Progenitor cell of endocrine pancreas (in vitro differentiated cells): Measurements from ENCODE around the gene CAMKV. TPM values are rescaled to one million over a fixed set of nuclear protein-coding genes. Genes with fewer than 3 reads are reported as not detected.

Source experiments
- DNase-seq: peaks from one replicate; pipeline ENCODE4 v3.0.0; 2021; ENCODE audit warnings: low spot score; ENCODE audit not compliant: unreplicated experiment
- H3K27ac Mint-ChIP-seq: 2 replicates; pipeline ENCODE4 v1.8.0; 2021; ENCODE audit warnings: mild to moderate bottlenecking, moderate library complexity, mixed read lengths
- H3K27me3 Mint-ChIP-seq: 2 replicates; pipeline ENCODE4 v1.8.0; 2021; ENCODE audit warnings: mixed read lengths
- H3K36me3 Mint-ChIP-seq: 2 replicates; pipeline ENCODE4 v1.8.0; 2022; ENCODE audit warnings: mixed read lengths; ENCODE audit not compliant: insufficient read depth
- H3K4me1 Mint-ChIP-seq: 2 replicates; pipeline ENCODE4 v1.8.0; 2021; ENCODE audit warnings: low read depth, mixed read lengths
- H3K4me3 Mint-ChIP-seq: 2 replicates; pipeline ENCODE4 v1.8.0; 2021; ENCODE audit warnings: low read depth, mild to moderate bottlenecking, moderate library complexity, mixed read lengths
- H3K9me3 Mint-ChIP-seq: 2 replicates; pipeline ENCODE4 v1.8.0; 2021; ENCODE audit warnings: low read depth, mixed read lengths
- CTCF ChIP-seq: fragments of 200-600 bp; sonication (generic); IDR thresholded peaks from one replicate; pipeline ENCODE4 v1.5.0; 2021; ENCODE audit warnings: antibody characterized with exemption, mild to moderate bottlenecking; ENCODE audit not compliant: unreplicated experiment
- total RNA-seq: library from RNA; stranded (reverse); gene quantifications from 2 replicates; pipeline ENCODE4 v1.2.1, GENCODE V29; 2021

Gene CAMKV
- total RNA-seq, 1 donor from 2014 or later = 2.1 TPM

GRCh38 chr3:49886922-49887265 is 17.2 kb upstream of the CAMKV start:
- no peak for DNase-seq
- Mint-ChIP-seq H3K9me3 (no peaks in the 10 kb centered on the region), H3K27me3 (no peaks in the 10 kb centered on the region), H3K4me1 (no peaks in the 10 kb centered on the region), H3K27ac (no peak overlapping the region), H3K4me3 (no peak overlapping the region), H3K36me3 (no peaks in the 10 kb centered on the region)
- TF ChIP-seq CTCF = no peak

GRCh38 chr3:49883998-49884397 is 14.3 kb upstream of the CAMKV start:
- no peaks in the 10 kb centered on the region for H3K27me3 Mint-ChIP-seq
- H3K4me1 Mint-ChIP-seq = peaks cover 4% of the 10 kb centered on the region
- no peak overlapping the region for H3K27ac Mint-ChIP-seq
- no peaks in the 10 kb centered on the region for H3K9me3 Mint-ChIP-seq
- no peak for TF ChIP-seq CTCF
- DNase-seq = no peak
- no peak overlapping the region for H3K4me3 Mint-ChIP-seq
- no peaks in the 10 kb centered on the region for H3K36me3 Mint-ChIP-seq

GRCh38 chr3:49882166-49882565 is 12.5 kb upstream of the CAMKV start:
- H3K4me3 Mint-ChIP-seq = no peak overlapping the region
- TF ChIP-seq CTCF = no peak
- no peaks in the 10 kb centered on the region for H3K9me3 Mint-ChIP-seq
- H3K36me3 Mint-ChIP-seq = no peaks in the 10 kb centered on the region
- no peak for DNase-seq
- H3K27me3 Mint-ChIP-seq = no peaks in the 10 kb centered on the region
- no peak overlapping the region for H3K27ac Mint-ChIP-seq
- H3K4me1 Mint-ChIP-seq = peaks cover 4% of the 10 kb centered on the region

GRCh38 chr3:49880581-49881315 is 11.0 kb upstream of the CAMKV start:
- DNase-seq = no peak
- Mint-ChIP-seq H3K27me3 (peaks cover 3% of the 10 kb centered on the region), H3K27ac (no peak overlapping the region), H3K9me3 (no peaks in the 10 kb centered on the region), H3K4me1 (peaks cover 4% of the 10 kb centered on the region), H3K36me3 (no peaks in the 10 kb centered on the region), H3K4me3 (no peak overlapping the region)
- TF ChIP-seq CTCF = no peak

- H3K9me3 Mint-ChIP-seq = no peaks in the 10 kb centered on the region
- H3K27me3 Mint-ChIP-seq = peaks cover 3% of the 10 kb centered on the region
- DNase-seq = no peak
- H3K4me3 Mint-ChIP-seq = no peak overlapping the region
- no peak for TF ChIP-seq CTCF
- no peak overlapping the region for H3K27ac Mint-ChIP-seq
- H3K4me1 Mint-ChIP-seq = peaks cover 4% of the 10 kb centered on the region
- H3K36me3 Mint-ChIP-seq = no peaks in the 10 kb centered on the region
Measured at GRCh38 chr3:49879721-49880120, 10.0 kb upstream of the CAMKV start.
